ENCODE measurements around the gene ARRDC3. TPM values are rescaled to one million over a fixed set of nuclear protein-coding genes. Genes with fewer than 3 reads are reported as not detected.
"Not testable (repeated sequence)": the region's sequence is repeated elsewhere in the genome, so short reads cannot be mapped to it uniquely, and the experiment has no call there.

ARRDC3 gene
- total RNA-seq, 1 experiment from 2014 or later = 2.8 TPM

DNA sequence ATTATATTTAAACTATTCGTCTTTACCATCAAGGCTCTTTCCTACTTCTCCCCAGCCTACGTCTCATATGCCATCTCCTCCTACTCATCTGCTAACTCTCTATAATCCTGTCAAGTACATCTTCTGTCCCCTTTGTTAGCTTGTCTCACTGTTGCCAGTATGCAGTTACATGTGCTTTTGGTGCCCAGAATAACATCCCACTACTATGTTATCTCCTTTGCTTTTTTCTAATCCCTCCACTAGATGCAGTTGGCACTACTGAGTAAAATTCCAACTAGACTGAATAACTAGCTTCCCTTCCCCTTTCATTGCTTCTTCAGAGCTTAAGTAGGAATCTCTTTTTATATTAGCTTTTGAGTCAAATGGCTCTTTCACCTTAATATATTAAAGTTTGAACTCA lies 3.0 kb upstream of the ARRDC3 start:
- Histone ChIP-seq H2BK120ac (ENCODE audit: low read depth, low read length, poor library complexity, severe bottlenecking) (no peak overlapping the region), H3K27ac (ENCODE audit: insufficient read length, low read depth, low read length) (no peak overlapping the region), H3K79me1 (ENCODE audit: insufficient read depth, low read depth, low read length, poor library complexity, severe bottlenecking) (no peaks in the 10 kb centered on the region), H4K8ac (replicated peaks; ENCODE audit: insufficient read length, low read depth, low read length) (no peak overlapping the region), H3K4me2 (ENCODE audit: insufficient read depth, insufficient read length, low read length) (no peak overlapping the region), H4K5ac (ENCODE audit: insufficient read length, low read depth, low read length) (no peak overlapping the region), H2BK5ac (ENCODE audit: insufficient read length, low read length) (no peak overlapping the region), H4K91ac (ENCODE audit: insufficient read length, low read depth, low read length) (no peak overlapping the region), H4K20me1 (ENCODE audit: control insufficient read depth, insufficient read depth, insufficient read length) (no peaks in the 10 kb centered on the region), H3K56ac (ENCODE audit: insufficient read length, low read depth, low read length) (no peak overlapping the region), H2AK5ac (ENCODE audit: insufficient read length, low read length) (no peak overlapping the region), H3K9ac (ENCODE audit: extremely low read depth, insufficient read length, low read length) (no peak overlapping the region), H2AFZ (ENCODE audit: low read length) (no peak overlapping the region), H3K4ac (ENCODE audit: low read depth, low read length) (no peak overlapping the region), H3T11ph (ENCODE audit: low read length) (no peak overlapping the region), H3K18ac (ENCODE audit: insufficient read length, low read depth, low read length) (no peak overlapping the region), H2BK12ac (ENCODE audit: insufficient read length, low read depth, low read length) (no peak overlapping the region), H2BK20ac (ENCODE audit: low read depth, low read length, poor library complexity, severe bottlenecking) (no peak overlapping the region), H3K23ac (ENCODE audit: insufficient read length, low read depth, low read length) (no peak overlapping the region), H3K27me3 (ENCODE audit: insufficient read depth, low read length) (no peaks in the 10 kb centered on the region), H3K23me2 (ENCODE audit: insufficient read length, low read depth, low read length, poor library complexity, severe bottlenecking) (no peaks in the 10 kb centered on the region), H2BK15ac (ENCODE audit: low read depth, low read length) (no peak overlapping the region), H3K4me1 (ENCODE audit: insufficient read depth, low read length) (no peaks in the 10 kb centered on the region), H3K14ac (ENCODE audit: insufficient read depth, low read length) (no peak overlapping the region), H3K9me3 (ENCODE audit: control insufficient read depth, low read depth, low read length) (no peaks in the 10 kb centered on the region), H3K79me2 (ENCODE audit: insufficient read depth, low read length) (no peaks in the 10 kb centered on the region)
- Mint-ChIP-seq H3K27me3 (ENCODE audit: low read depth) (no peaks in the 10 kb centered on the region), H3K4me1 (peaks cover 8 to 19% of the 10 kb centered on the region in 2 experiments), H3K36me3 (ENCODE audit: insufficient read depth in 1 of 3, low read depth in 3 of 3) (peaks cover 0 to 15% (median 2%) of the 10 kb centered on the region in 3 experiments; a peak in 4 of 7 replicates), H3K27ac (0 out of 7 replicates have a peak overlapping the region, but pooled peaks of 1 of the 3 experiments have one; percentile 3), H3K4me3 (no peak overlapping the region), H3K9me3 (peaks cover 3 to 4% of the 10 kb centered on the region in 2 experiments; a peak in 4 of 5 replicates)
- TF ChIP-seq, protein P1, sequence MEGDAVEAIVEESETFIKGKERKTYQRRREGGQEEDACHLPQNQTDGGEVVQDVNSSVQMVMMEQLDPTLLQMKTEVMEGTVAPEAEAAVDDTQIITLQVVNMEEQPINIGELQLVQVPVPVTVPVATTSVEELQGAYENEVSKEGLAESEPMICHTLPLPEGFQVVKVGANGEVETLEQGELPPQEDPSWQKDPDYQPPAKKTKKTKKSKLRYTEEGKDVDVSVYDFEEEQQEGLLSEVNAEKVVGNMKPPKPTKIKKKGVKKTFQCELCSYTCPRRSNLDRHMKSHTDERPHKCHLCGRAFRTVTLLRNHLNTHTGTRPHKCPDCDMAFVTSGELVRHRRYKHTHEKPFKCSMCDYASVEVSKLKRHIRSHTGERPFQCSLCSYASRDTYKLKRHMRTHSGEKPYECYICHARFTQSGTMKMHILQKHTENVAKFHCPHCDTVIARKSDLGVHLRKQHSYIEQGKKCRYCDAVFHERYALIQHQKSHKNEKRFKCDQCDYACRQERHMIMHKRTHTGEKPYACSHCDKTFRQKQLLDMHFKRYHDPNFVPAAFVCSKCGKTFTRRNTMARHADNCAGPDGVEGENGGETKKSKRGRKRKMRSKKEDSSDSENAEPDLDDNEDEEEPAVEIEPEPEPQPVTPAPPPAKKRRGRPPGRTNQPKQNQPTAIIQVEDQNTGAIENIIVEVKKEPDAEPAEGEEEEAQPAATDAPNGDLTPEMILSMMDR (conservative IDR thresholded peaks at IDR 0.05) = no peak
- no CpG with 5 or more reads among the region's 2 CpGs for WGBS (ENCODE audit: extremely low coverage, insufficient read length, low lambda C conversion rate)
- DNase-seq = no peak

DNA sequence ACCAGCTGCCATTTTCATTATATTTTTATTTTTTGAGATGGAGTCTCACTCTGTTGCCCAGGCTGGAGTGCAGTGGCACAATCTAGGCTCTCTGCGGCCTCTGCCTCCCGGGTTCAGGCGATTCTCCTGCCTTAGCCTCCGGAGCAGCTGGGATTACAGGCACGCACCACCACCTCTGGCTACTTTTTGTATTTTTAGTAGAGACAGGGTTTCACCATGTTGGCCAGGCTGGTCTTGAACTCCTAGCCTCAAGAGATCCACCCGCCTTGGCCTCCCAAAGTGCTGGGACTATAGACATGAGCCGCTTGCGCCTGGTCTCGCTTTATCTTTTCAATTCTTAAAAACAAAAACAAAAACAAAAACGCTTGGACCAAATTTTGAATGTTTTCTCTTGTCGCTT lies 2.5 kb upstream of the ARRDC3 start:
- not testable (repeated sequence) for H3K9me3 Mint-ChIP-seq; H3K4me2 ChIP-seq (ENCODE audit: insufficient read depth, insufficient read length, low read length); H2BK20ac ChIP-seq (ENCODE audit: low read depth, low read length, poor library complexity, severe bottlenecking); H2AFZ ChIP-seq (ENCODE audit: low read length); H2BK120ac ChIP-seq (ENCODE audit: low read depth, low read length, poor library complexity, severe bottlenecking); H3K14ac ChIP-seq (ENCODE audit: insufficient read depth, low read length); H3K4me1 ChIP-seq (ENCODE audit: insufficient read depth, low read length); H3K18ac ChIP-seq (ENCODE audit: insufficient read length, low read depth, low read length); H3K27me3 Mint-ChIP-seq (ENCODE audit: low read depth); H3K79me2 ChIP-seq (ENCODE audit: insufficient read depth, low read length); H3K4ac ChIP-seq (ENCODE audit: low read depth, low read length); H3K23ac ChIP-seq (ENCODE audit: insufficient read length, low read depth, low read length); H3K9me3 ChIP-seq (ENCODE audit: control insufficient read depth, low read depth, low read length); H2AK5ac ChIP-seq (ENCODE audit: insufficient read length, low read length); H3T11ph ChIP-seq (ENCODE audit: low read length); DNase-seq; H3K56ac ChIP-seq (ENCODE audit: insufficient read length, low read depth, low read length); H4K20me1 ChIP-seq (ENCODE audit: control insufficient read depth, insufficient read depth, insufficient read length); H2BK15ac ChIP-seq (ENCODE audit: low read depth, low read length); H3K27ac ChIP-seq (ENCODE audit: insufficient read length, low read depth, low read length); H3K23me2 ChIP-seq (ENCODE audit: insufficient read length, low read depth, low read length, poor library complexity, severe bottlenecking); H3K4me3 Mint-ChIP-seq; H3K79me1 ChIP-seq (ENCODE audit: insufficient read depth, low read depth, low read length, poor library complexity, severe bottlenecking); H3K27me3 ChIP-seq (ENCODE audit: insufficient read depth, low read length); H3K27ac Mint-ChIP-seq; H3K9ac ChIP-seq (ENCODE audit: extremely low read depth, insufficient read length, low read length); H2BK5ac ChIP-seq (ENCODE audit: insufficient read length, low read length); H4K91ac ChIP-seq (ENCODE audit: insufficient read length, low read depth, low read length); H2BK12ac ChIP-seq (ENCODE audit: insufficient read length, low read depth, low read length); H4K5ac ChIP-seq (ENCODE audit: insufficient read length, low read depth, low read length); H4K8ac ChIP-seq (replicated peaks; ENCODE audit: insufficient read length, low read depth, low read length)
- peaks cover 8 to 19% of the 10 kb centered on the region in 2 experiments for H3K4me1 Mint-ChIP-seq
- WGBS (ENCODE audit: extremely low coverage, insufficient read length, low lambda C conversion rate) = no CpG with 5 or more reads among the region's 11 CpGs
- H3K36me3 Mint-ChIP-seq (ENCODE audit: insufficient read depth in 1 of 3, low read depth in 3 of 3) = peaks cover 0 to 17% (median 2%) of the 10 kb centered on the region in 3 experiments; a peak in 4 of 7 replicates

All from H9 (cell line).